ENCODE results near the gene ALK.

ALK gene

DNA sequence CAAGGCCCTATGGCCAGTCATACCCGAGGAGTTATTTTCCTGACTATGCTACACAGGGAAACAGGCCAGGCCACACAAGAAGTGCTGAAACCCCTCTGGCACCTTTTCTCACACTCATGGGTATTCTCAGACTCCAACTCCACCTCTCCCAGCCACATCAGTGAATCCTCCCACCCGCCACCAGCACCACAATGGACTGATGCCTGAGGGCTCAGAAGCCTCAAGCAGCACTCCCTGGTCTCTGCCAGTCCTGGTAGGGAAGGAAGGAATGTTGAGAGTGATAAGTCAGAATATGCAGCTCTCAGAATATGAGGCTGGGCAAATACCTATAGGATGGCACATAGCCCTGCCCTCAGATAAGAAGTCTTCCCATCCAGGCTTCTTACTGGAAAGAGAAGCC lies 391.1 kb downstream of the ALK start:
- no peak for DNase-seq (ENCODE audit: low read depth)
- TF ChIP-seq POLR2A (IDR thresholded peaks at IDR 0.05; ENCODE audit: extremely low read depth, insufficient read length) (no peak), MYC (IDR thresholded peaks at IDR 0.05; ENCODE audit: low read depth, low read length) (no peak)
- TF ChIP-seq, protein P1, sequence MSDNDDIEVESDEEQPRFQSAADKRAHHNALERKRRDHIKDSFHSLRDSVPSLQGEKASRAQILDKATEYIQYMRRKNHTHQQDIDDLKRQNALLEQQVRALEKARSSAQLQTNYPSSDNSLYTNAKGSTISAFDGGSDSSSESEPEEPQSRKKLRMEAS (IDR thresholded peaks at IDR 0.05; ENCODE audit: low read depth, low read length): no peak
- TF ChIP-seq, protein P2, sequence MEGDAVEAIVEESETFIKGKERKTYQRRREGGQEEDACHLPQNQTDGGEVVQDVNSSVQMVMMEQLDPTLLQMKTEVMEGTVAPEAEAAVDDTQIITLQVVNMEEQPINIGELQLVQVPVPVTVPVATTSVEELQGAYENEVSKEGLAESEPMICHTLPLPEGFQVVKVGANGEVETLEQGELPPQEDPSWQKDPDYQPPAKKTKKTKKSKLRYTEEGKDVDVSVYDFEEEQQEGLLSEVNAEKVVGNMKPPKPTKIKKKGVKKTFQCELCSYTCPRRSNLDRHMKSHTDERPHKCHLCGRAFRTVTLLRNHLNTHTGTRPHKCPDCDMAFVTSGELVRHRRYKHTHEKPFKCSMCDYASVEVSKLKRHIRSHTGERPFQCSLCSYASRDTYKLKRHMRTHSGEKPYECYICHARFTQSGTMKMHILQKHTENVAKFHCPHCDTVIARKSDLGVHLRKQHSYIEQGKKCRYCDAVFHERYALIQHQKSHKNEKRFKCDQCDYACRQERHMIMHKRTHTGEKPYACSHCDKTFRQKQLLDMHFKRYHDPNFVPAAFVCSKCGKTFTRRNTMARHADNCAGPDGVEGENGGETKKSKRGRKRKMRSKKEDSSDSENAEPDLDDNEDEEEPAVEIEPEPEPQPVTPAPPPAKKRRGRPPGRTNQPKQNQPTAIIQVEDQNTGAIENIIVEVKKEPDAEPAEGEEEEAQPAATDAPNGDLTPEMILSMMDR (IDR thresholded peaks at IDR 0.05; ENCODE audit: low read depth, low read length): no peak
- no peak overlapping the region for H3K4me3 ChIP-seq (ENCODE audit: low read depth, low read length)

DNA sequence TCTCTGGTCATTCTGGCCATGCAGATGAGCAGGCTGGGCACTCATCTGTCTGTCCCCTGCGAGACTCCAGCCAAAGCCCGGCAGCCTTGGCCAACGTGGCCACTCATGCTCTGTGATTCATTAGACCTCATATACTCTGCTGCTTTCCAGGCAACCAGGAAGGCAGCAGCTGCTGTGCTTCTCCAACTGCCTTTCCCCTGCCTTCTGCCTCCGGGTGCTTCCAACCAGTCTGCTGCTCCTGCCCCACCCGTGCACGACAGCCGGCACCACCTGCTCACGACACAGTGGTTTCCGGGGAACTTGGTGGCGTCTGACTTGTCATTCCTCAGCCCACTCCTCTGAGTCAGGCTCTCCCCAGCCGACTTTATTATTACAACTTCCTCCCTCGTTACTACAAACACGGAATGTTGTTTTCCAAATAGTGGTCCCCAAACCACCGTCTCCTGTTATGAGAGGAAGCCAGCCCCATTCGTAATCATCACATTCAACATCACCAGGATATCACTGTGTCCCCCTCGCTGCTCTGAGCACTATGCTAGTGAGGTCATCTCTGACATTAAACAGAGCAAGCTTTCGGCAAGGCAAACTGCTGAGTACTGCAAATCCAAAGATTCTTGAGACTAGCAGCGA lies 392.4 kb downstream of the ALK start:
- no peak for TF ChIP-seq POLR2A (IDR thresholded peaks at IDR 0.05; ENCODE audit: extremely low read depth, insufficient read length)
- H3K4me3 ChIP-seq (ENCODE audit: low read depth, low read length): no peak overlapping the region
- DNase-seq (ENCODE audit: low read depth): no peak

DNA sequence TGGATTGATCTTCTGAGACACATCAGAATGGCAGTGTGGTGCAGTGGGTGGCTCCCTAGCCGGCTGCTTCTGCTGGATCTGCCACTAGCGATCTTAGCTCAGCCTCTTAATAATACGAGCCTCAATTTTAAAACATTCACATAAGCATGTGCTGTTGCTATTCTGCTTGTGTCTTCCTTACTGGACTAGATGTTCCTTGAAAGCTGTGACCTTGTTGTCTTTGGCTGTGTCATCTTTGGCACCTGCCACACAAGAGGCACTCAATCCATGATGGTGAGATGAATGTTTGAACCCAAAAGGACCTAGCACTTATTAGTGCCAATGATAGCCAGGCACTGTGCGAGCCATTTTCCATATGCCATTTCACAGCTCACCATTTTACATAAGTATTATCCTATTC lies 393.0 kb downstream of the ALK start:
- DNase-seq (ENCODE audit: low read depth): no peak
- H3K4me3 ChIP-seq (ENCODE audit: low read depth, low read length): no peak overlapping the region
- TF ChIP-seq, protein P2 (IDR thresholded peaks at IDR 0.05; ENCODE audit: low read depth, low read length): no peak
- TF ChIP-seq, protein P1 (IDR thresholded peaks at IDR 0.05; ENCODE audit: low read depth, low read length): no peak
- TF ChIP-seq POLR2A (IDR thresholded peaks at IDR 0.05; ENCODE audit: extremely low read depth, insufficient read length) (no peak), MYC (IDR thresholded peaks at IDR 0.05; ENCODE audit: low read depth, low read length) (no peak)

DNA sequence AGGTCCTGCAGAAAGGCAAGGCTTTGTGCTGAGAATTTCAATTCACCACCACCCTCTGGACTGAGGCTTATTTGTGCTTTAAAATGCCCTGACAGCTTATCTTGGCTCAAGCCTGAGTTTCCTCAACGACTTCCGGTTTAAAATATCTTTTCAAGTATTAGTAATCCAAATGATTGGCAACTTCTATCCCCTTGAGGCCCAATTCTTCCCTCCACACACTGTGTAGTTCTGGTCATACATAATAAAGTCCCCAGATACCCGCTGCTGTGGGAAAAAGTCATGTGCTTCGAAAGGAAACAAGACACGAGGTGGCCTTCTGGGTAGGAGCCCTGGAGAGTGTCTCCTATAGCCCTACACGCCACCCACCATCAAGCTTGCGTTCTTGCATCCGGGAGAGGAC lies 393.4 kb downstream of the ALK start:
- TF ChIP-seq, protein P2 (IDR thresholded peaks at IDR 0.05; ENCODE audit: low read depth, low read length): no peak
- TF ChIP-seq MYC (IDR thresholded peaks at IDR 0.05; ENCODE audit: low read depth, low read length) (no peak), POLR2A (IDR thresholded peaks at IDR 0.05; ENCODE audit: extremely low read depth, insufficient read length) (no peak)
- TF ChIP-seq, protein P1 (IDR thresholded peaks at IDR 0.05; ENCODE audit: low read depth, low read length): no peak
- DNase-seq (ENCODE audit: low read depth): no peak
- H3K4me3 ChIP-seq (ENCODE audit: low read depth, low read length): no peak overlapping the region

DNA sequence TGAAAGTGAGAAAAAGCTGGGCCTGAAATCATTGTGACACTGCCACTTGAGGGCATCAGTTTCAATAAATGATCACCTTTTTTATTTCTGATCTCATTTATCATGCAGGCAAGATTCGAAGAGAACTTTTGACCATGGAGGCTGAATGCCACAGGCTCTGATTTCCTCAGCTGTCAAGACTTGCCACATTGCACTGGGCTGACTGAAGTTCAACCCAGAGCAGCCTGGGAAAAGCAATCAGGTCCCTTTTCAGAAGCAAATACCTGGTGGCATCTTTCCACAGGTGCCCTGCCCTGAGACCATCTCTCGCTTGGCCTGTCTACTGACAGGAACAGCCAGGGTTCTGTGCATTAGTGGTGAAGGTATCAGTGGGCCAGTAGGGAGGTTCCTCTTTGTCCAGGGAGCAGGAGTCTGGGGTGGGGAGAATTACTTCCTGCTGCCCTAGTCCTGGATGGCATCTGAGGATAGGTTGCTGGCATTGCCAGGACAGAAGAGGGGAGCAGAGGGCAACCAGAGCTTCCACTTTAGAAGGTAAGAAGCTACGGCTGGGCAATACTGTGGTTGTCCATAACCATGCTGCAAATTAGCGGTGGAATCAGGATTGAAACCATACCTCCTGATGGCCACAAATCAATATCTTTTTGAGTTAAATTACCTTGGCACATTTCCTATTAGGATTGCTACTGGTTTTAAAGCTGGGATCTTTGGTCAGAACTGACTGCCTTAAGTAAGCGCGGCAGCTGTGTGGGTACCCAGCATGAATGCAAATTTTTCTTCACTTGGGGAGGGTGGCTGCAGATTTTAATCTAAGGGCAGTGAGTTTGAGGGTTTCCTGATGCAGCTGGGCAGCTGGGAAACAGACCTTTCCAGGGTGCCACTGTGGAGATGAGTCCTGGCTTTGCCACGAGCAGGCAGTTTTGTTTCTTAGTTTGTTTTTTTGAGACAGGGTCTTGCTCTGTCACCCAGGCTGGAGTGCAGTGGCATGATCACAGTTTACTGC lies 394.5 kb downstream of the ALK start:
- no peak overlapping the region for H3K4me3 ChIP-seq (ENCODE audit: low read depth, low read length)
- TF ChIP-seq, protein P1 (IDR thresholded peaks at IDR 0.05; ENCODE audit: low read depth, low read length): no peak
- TF ChIP-seq MYC (IDR thresholded peaks at IDR 0.05; ENCODE audit: low read depth, low read length) (no peak), POLR2A (IDR thresholded peaks at IDR 0.05; ENCODE audit: extremely low read depth, insufficient read length) (no peak)
- TF ChIP-seq, protein P2 (IDR thresholded peaks at IDR 0.05; ENCODE audit: low read depth, low read length): no peak
- DNase-seq (ENCODE audit: low read depth): no peak

DNA sequence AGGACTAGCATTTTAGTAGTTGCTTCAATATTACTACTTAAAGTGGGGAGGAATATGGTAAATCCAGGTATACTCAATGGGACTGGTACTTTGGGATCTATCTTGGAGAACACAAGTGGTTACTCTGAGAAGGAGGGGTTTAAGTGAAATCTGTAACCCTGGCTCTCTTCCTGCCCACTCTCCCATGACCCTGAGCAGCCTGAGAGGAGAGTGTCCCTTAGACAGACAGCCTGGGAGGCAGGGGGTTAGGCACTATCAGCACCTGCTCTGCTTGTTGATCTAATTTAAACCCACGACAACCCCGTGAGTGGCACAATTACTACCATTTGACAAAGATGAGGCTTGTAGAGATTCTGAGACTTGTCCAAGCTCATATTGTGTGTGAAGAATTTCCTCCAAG lies 395.5 kb downstream of the ALK start:
- DNase-seq (ENCODE audit: low read depth): no peak
- no peak for TF ChIP-seq POLR2A (IDR thresholded peaks at IDR 0.05; ENCODE audit: extremely low read depth, insufficient read length)
- TF ChIP-seq, protein P1 (IDR thresholded peaks at IDR 0.05; ENCODE audit: low read depth, low read length): no peak
- TF ChIP-seq MYC (IDR thresholded peaks at IDR 0.05; ENCODE audit: low read depth, low read length): no peak
- TF ChIP-seq, protein P2 (IDR thresholded peaks at IDR 0.05; ENCODE audit: low read depth, low read length): no peak
- no peak overlapping the region for H3K4me3 ChIP-seq (ENCODE audit: low read depth, low read length)

All from NB4 (cell line).